ENCODE data around the gene MROH2A. TPM values are rescaled to one million over a fixed set of nuclear protein-coding genes. Genes with fewer than 3 reads are reported as not detected.

Gene MROH2A
- total and polyA plus RNA-seq, 2 experiments from 2014 or later: not detected

DNA sequence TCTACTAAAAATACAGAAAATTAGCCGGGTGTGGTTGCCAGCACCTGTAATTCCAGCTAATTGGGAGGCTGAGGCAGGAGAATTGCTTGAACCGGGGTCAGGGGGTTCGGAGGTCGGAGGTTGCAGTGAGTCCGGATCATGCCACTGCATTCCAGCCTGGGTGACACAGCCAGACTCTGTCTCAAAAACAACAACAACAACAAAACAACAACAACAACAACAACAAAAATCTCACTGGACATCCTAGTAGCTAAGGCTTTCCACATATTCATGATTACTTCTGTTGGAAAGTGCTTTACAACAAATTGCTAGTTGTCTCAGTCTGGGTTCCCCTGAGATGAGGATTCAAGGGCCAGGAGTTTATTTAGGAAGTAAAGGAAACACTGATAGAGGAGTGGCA is 4.3 kb upstream of the MROH2A start:
- 35 to 46% methylated on average over 5 of the region's 5 CpGs for WGBS, 2 experiments (ENCODE audit: low coverage in 1 of 2, low lambda C conversion rate in 2 of 2, missing lambda C conversion rate in 2 of 2)
- in situ Hi-C loops (cut with MboI): no loop called here
- no peaks in the 10 kb centered on the region for H3K4me1 ChIP-seq (ENCODE audit: insufficient read depth)
- H3K36me3 ChIP-seq (ENCODE audit: low read depth): no peaks in the 10 kb centered on the region
- no peak overlapping the region for H3K27ac ChIP-seq
- H3K9ac ChIP-seq: no peak overlapping the region
- no peaks in the 10 kb centered on the region for H3K79me2 ChIP-seq (ENCODE audit: insufficient read depth)
- H2AFZ ChIP-seq: no peak overlapping the region
- no peak overlapping the region for H3K4me3 ChIP-seq
- H3K27me3 ChIP-seq (replicated peaks; ENCODE audit: insufficient read depth): peaks cover 10% of the 10 kb centered on the region
- no peaks in the 10 kb centered on the region for H3F3A ChIP-seq (ENCODE audit: insufficient read depth)
- H4K20me1 ChIP-seq (ENCODE audit: insufficient read depth): no peaks in the 10 kb centered on the region
- H3K4me2 ChIP-seq (ENCODE audit: unreplicated experiment): no peak overlapping the region
- no peak for DNase-seq
- TF ChIP-seq EZH2 (IDR thresholded peaks at IDR 0.05; ENCODE audit: insufficient read depth, poor library complexity, severe bottlenecking) (no peak), EZH2phosphoT487 (IDR thresholded peaks at IDR 0.05; ENCODE audit: insufficient read depth, low read depth) (no peak)
- no peaks in the 10 kb centered on the region for H3K9me3 ChIP-seq (ENCODE audit: low read depth)
- H3K9me2 ChIP-seq (ENCODE audit: insufficient read depth): no peaks in the 10 kb centered on the region

GRCh38 chr2:233775414-233775813 is 2.7 kb upstream of the MROH2A start:
- H4K20me1 ChIP-seq (ENCODE audit: insufficient read depth): no peaks in the 10 kb centered on the region
- in situ Hi-C loops (cut with MboI): no loop called here
- no peaks in the 10 kb centered on the region for H3K4me1 ChIP-seq (ENCODE audit: insufficient read depth)
- no peak overlapping the region for H3K4me2 ChIP-seq (ENCODE audit: unreplicated experiment)
- no peaks in the 10 kb centered on the region for H3K36me3 ChIP-seq (ENCODE audit: low read depth)
- peaks cover 10% of the 10 kb centered on the region for H3K27me3 ChIP-seq (replicated peaks; ENCODE audit: insufficient read depth)
- no peak for TF ChIP-seq EZH2phosphoT487 (IDR thresholded peaks at IDR 0.05; ENCODE audit: insufficient read depth, low read depth)
- no peak for TF ChIP-seq EZH2 (IDR thresholded peaks at IDR 0.05; ENCODE audit: insufficient read depth, poor library complexity, severe bottlenecking)
- no peaks in the 10 kb centered on the region for H3K9me2 ChIP-seq (ENCODE audit: insufficient read depth)
- H3F3A ChIP-seq (ENCODE audit: insufficient read depth): no peaks in the 10 kb centered on the region
- H3K9me3 ChIP-seq (ENCODE audit: low read depth): no peaks in the 10 kb centered on the region
- no peak overlapping the region for H3K4me3 ChIP-seq
- H3K79me2 ChIP-seq (ENCODE audit: insufficient read depth): no peaks in the 10 kb centered on the region
- DNase-seq: no peak
- no peak overlapping the region for H2AFZ ChIP-seq
- H3K27ac ChIP-seq: no peak overlapping the region
- H3K9ac ChIP-seq: no peak overlapping the region
- WGBS, 2 experiments (ENCODE audit: low coverage in 1 of 2, low lambda C conversion rate in 2 of 2, missing lambda C conversion rate in 2 of 2): 49 to 52% methylated on average over 6 of the region's 6 CpGs

DNA sequence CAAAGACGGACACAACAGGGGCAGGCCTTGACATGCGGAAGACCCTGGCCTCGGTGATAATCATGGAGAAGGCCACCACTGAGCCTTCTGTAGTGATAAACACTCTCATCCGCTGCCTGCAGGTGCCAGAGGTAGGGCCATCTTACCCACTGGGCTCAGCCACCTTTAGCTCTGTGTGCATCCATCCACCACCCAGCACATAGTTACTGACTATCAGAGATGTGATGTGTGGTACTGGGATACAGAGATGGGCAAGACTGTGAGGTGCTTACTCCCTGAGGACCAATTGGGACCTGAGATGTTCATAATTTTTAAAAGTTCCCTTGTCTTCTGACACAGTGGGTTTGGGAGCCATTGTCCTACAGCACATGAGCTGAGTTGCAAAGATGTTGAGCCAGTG is 1.6 kb downstream of the MROH2A start:
- Histone ChIP-seq H3K36me3 (ENCODE audit: low read depth) (no peaks in the 10 kb centered on the region), H3F3A (ENCODE audit: insufficient read depth) (no peaks in the 10 kb centered on the region), H4K20me1 (ENCODE audit: insufficient read depth) (no peaks in the 10 kb centered on the region), H3K79me2 (ENCODE audit: insufficient read depth) (no peaks in the 10 kb centered on the region), H3K9ac (no peak overlapping the region), H3K4me2 (ENCODE audit: unreplicated experiment) (no peak overlapping the region), H3K4me3 (no peak overlapping the region), H2AFZ (no peak overlapping the region), H3K27ac (no peak overlapping the region), H3K9me2 (ENCODE audit: insufficient read depth) (no peaks in the 10 kb centered on the region), H3K9me3 (ENCODE audit: low read depth) (no peaks in the 10 kb centered on the region), H3K27me3 (replicated peaks; ENCODE audit: insufficient read depth) (peaks cover 3% of the 10 kb centered on the region; the same call in 1 of the 2 replicates), H3K4me1 (ENCODE audit: insufficient read depth) (no peaks in the 10 kb centered on the region)
- 57 to 58% methylated on average over 4 of the region's 4 CpGs for WGBS, 2 experiments (ENCODE audit: low coverage in 1 of 2, low lambda C conversion rate in 2 of 2, missing lambda C conversion rate in 2 of 2)
- TF ChIP-seq EZH2phosphoT487 (IDR thresholded peaks at IDR 0.05; ENCODE audit: insufficient read depth, low read depth) (no peak), EZH2 (IDR thresholded peaks at IDR 0.05; ENCODE audit: insufficient read depth, poor library complexity, severe bottlenecking) (no peak)
- in situ Hi-C loops (cut with MboI): no loop called here
- no peak for DNase-seq

GRCh38 chr2:233780771-233781170 is 2.6 kb downstream of the MROH2A start:
- no peaks in the 10 kb centered on the region for H3K9me2 ChIP-seq (ENCODE audit: insufficient read depth)
- no peak overlapping the region for H3K27ac ChIP-seq
- TF ChIP-seq EZH2phosphoT487 (IDR thresholded peaks at IDR 0.05; ENCODE audit: insufficient read depth, low read depth) (no peak), EZH2 (IDR thresholded peaks at IDR 0.05; ENCODE audit: insufficient read depth, poor library complexity, severe bottlenecking) (no peak)
- peaks cover 3% of the 10 kb centered on the region; the same call in 1 of the 2 replicates for H3K27me3 ChIP-seq (replicated peaks; ENCODE audit: insufficient read depth)
- no peaks in the 10 kb centered on the region for H4K20me1 ChIP-seq (ENCODE audit: insufficient read depth)
- H3K4me2 ChIP-seq (ENCODE audit: unreplicated experiment): no peak overlapping the region
- in situ Hi-C loops (cut with MboI): no loop called here
- H3K4me1 ChIP-seq (ENCODE audit: insufficient read depth): no peaks in the 10 kb centered on the region
- no peak overlapping the region for H3K4me3 ChIP-seq
- H3F3A ChIP-seq (ENCODE audit: insufficient read depth): no peaks in the 10 kb centered on the region
- 24 to 33% methylated on average over 4 of the region's 4 CpGs for WGBS, 2 experiments (ENCODE audit: low coverage in 1 of 2, low lambda C conversion rate in 2 of 2, missing lambda C conversion rate in 2 of 2)
- no peak for DNase-seq
- H3K79me2 ChIP-seq (ENCODE audit: insufficient read depth): no peaks in the 10 kb centered on the region
- H3K9me3 ChIP-seq (ENCODE audit: low read depth): no peaks in the 10 kb centered on the region
- H3K36me3 ChIP-seq (ENCODE audit: low read depth): no peaks in the 10 kb centered on the region
- H3K9ac ChIP-seq: no peak overlapping the region
- no peak overlapping the region for H2AFZ ChIP-seq

- Histone ChIP-seq H4K20me1 (ENCODE audit: insufficient read depth) (no peaks in the 10 kb centered on the region), H3K27me3 (replicated peaks; ENCODE audit: insufficient read depth) (peaks cover 17% of the 10 kb centered on the region; the same call in 1 of the 2 replicates), H3K9ac (no peak overlapping the region), H3K9me3 (ENCODE audit: low read depth) (no peaks in the 10 kb centered on the region), H3F3A (ENCODE audit: insufficient read depth) (no peaks in the 10 kb centered on the region), H3K79me2 (ENCODE audit: insufficient read depth) (no peaks in the 10 kb centered on the region), H3K4me3 (no peak overlapping the region), H2AFZ (no peak overlapping the region), H3K36me3 (ENCODE audit: low read depth) (no peaks in the 10 kb centered on the region), H3K9me2 (ENCODE audit: insufficient read depth) (no peaks in the 10 kb centered on the region), H3K4me2 (ENCODE audit: unreplicated experiment) (no peak overlapping the region), H3K27ac (no peak overlapping the region), H3K4me1 (ENCODE audit: insufficient read depth) (no peaks in the 10 kb centered on the region)
- in situ Hi-C loops (cut with MboI): no loop called here
- no peak for TF ChIP-seq EZH2phosphoT487 (IDR thresholded peaks at IDR 0.05; ENCODE audit: insufficient read depth, low read depth)
- TF ChIP-seq EZH2 (IDR thresholded peaks at IDR 0.05; ENCODE audit: insufficient read depth, poor library complexity, severe bottlenecking): no peak
- DNase-seq: no peak
- WGBS, 2 experiments (ENCODE audit: low coverage in 1 of 2, low lambda C conversion rate in 2 of 2, missing lambda C conversion rate in 2 of 2): 48 to 64% methylated on average over 6 to 7 of the region's 7 CpGs
Measured at GRCh38 chr2:233789554-233789953, 11.4 kb downstream of the MROH2A start.
